Measurements from ENCODE around the gene NUDT15.
"Not testable (repeated sequence)": the region's sequence is repeated elsewhere in the genome, so short reads cannot be mapped to it uniquely, and the experiment has no call there.

NUDT15 gene

DNA sequence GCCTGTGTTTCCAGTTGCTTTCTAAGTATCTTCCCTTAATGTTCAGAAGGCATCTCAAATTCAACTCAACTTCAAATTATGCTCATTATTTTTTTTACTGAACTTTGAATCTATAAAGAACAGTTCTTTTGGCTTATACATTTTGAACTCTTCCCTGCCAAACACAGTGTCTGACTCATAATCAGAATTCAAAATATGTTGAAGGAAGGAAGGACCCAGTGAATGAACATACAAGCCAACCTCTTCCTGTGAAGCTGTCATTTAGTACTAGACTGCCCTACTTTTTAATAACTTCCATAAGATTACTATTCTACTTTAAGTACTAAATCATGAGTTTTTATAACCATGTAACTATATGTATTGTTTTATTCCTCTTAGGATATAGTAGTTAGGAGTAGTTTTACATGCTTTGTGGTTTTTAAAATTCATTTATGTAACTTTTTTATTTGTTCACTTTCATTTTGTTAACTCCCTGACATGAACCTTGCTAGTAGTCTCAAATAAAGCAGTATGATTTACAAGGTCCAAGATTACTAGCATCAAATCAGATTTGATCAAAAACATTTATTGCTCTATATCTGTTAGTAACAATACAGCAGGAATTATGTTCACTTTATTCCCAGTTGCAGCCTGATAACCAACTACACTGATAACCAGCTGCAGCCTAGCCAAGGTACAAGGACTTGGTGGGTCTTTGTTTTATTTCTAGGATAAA, 6.4 kb downstream of the NUDT15 start:
- DNase-seq (ENCODE audit: low read depth in 2 of 2) = no peak

GRCh38 chr13:48050550-48050949, 13.0 kb downstream of the NUDT15 start:
- DNase-seq (ENCODE audit: low read depth in 2 of 2) = no peak

DNA sequence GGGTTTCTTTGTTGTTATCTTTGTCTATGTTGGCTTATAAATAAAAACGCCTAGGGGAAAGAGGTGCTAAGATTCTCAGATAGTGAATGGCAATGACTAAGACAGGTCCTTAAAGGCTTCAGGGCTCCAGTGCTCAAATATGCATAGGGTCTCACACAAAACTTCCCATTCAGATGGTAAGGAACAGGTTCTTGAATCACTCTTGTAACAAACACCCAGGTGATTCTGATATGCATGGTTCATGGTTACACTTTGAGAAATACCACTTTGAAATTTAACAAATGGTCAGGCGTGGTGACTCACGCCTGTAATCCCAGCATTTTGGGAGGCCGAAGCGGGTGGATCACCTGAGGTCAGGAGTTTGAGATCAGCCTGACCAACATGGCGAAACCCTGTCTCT, 17.1 kb downstream of the NUDT15 start:
- DNase-seq (ENCODE audit: low read depth in 2 of 2) = no peak

DNA sequence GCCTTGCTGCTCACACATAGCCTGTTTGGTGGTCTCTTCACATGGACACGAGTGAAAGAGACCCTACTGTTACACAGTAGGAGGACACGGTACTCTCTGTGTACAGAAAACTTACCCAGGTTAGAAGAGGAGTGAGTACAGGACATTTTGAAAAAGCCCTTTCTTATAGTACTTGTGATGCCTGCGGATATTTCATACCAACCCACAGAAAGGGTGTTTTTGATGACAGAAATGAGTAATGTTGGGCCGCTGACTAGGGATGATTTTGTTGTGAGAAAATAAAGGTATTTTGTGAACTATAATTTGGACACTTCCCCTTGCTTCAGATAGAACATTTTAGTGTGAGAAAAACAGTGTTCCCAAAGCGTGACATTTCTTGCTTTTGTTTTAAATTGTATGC, 18.2 kb downstream of the NUDT15 start:
- DNase-seq (ENCODE audit: low read depth in 2 of 2) = no peak

- not testable (repeated sequence) for DNase-seq (ENCODE audit: low read depth in 2 of 2)
These were observed 21.0 kb downstream of the NUDT15 start for GRCh38 chr13:48058536-48058935.

- not testable (repeated sequence) for DNase-seq (ENCODE audit: low read depth in 2 of 2)
These were observed 22.4 kb downstream of the NUDT15 start for GRCh38 chr13:48059951-48060350.

DNA sequence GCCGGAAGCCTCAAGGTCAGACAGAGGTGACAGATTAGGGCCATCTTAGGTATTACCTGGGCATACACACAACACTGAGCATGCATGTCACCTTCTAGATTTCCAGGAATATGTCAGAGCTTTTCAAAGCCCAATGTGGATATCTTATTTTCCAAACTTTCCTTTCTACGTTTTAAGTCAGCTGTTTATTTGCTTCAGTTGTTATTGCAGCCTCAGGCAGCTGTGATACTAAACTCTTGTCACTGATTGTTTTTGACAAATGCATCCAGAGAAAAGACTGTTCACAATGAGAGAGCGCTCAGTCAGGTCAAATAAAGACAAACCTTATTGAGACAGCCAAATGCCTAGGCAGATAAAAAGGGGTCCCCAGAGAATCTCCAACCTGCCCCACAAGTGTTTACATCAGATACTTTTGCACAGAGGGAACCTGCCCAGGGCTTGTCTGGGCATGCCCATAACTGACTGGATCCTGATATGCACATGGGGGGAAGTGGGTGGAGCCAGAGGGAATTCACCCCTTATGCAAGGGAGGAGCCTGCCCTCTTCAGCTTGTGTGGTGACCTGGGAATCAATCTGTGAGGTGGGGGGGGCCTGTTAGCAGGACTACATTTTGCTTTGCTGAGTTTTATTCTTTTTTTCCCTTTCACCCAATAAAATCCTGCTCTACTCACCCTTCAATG, 28.9 kb downstream of the NUDT15 start:
- no peak for DNase-seq (ENCODE audit: low read depth in 2 of 2)

DNA sequence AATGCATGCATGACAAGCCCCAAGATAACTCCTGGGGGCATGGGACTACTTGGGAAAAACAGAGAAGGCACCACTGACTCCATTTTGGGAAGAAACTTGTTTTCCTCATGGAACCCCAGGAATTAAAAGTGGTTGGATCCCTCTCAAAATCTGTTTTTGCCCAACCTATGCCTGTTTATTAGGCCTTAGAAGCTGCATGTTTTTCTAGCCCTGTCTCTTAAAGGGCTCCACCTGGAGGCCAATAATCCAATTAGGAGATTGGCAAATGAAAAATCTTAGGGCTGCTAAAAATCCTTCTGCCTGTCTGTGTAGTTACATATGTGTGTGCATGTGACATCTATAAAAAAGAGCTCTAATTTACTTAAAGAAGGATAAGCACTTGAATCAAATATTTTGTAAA, 30.5 kb downstream of the NUDT15 start:
- no peak for DNase-seq (ENCODE audit: low read depth in 2 of 2)

DNA sequence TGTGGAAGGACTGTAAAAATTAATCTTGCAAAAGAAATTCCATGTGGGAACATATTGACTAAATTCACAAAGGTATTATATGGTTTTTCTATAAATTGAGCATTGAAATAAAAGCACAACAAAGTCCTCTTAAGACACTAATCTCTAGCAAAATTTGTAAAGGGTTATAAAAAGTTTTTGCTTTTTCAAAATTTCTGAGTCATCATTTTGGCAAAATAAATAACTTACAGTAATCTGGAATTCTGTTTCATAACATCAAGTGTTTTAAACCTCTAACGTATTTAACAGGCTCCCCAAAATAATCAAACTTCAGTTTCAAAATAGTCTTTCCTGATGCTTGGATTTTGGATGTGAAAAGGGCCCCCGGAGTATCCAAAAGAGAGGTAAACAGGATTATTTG, 31.4 kb downstream of the NUDT15 start:
- no peak for DNase-seq (ENCODE audit: low read depth in 2 of 2)

- no peak for DNase-seq (ENCODE audit: low read depth in 2 of 2)
These were observed 32.0 kb downstream of the NUDT15 start for GRCh38 chr13:48069573-48069972.

GRCh38 chr13:48070942-48071341, 33.4 kb downstream of the NUDT15 start:
- no peak for DNase-seq (ENCODE audit: low read depth in 2 of 2)

- no peak for DNase-seq (ENCODE audit: low read depth in 2 of 2)
These were observed 34.8 kb downstream of the NUDT15 start for GRCh38 chr13:48072304-48072703.

DNA sequence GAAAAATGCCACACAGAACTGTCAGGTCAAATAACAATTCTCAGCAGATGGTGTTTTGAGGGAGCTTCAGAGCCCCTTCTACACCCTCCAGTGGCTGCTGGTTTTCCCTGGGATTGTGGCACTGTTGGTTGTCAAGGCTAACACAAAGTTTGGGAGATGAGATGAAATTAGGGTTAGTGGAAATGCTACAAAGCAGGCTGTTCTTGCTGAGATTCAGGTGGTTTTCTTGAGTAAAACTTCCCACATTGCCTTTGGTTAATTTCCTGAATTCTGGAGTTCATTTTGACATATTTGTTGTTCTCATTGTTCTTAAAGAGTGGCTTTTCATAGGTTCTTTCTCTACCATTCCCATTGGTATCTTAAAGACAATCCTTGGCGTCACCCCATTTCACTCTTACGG, 35.3 kb downstream of the NUDT15 start:
- no peak for DNase-seq (ENCODE audit: low read depth in 2 of 2)

GRCh38 chr13:48074006-48074405, 36.5 kb downstream of the NUDT15 start:
- DNase-seq (ENCODE audit: low read depth in 2 of 2) = no peak

GRCh38 chr13:48078251-48078656, 40.7 kb downstream of the NUDT15 start:
- DNase-seq (ENCODE audit: low read depth in 2 of 2) = no peak

GRCh38 chr13:48081739-48082138, 44.2 kb downstream of the NUDT15 start:
- no peak for DNase-seq (ENCODE audit: low read depth in 2 of 2)

DNA sequence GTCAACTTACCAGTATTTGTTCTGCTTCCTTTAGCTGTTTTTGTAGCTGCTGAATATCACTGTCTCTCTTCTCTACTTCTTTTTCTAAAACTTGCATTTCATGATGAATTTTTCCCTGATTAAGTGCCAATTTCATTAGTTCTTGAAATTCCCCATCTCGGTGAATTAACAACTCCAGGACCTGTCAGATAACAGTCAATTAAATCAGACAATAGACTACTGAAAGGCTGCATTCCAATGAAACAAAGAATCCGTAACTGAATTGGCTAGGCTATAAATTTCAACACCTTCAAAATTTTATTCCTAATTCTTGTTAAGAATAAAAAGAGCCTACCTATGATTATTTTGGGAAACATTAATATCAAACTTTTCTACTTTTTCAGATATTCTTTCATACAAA, 48.7 kb downstream of the NUDT15 start:
- no peak for DNase-seq (ENCODE audit: low read depth in 2 of 2)

- DNase-seq (ENCODE audit: low read depth in 2 of 2) = no peak
These were observed 56.1 kb downstream of the NUDT15 start for GRCh38 chr13:48093588-48093987.

DNA sequence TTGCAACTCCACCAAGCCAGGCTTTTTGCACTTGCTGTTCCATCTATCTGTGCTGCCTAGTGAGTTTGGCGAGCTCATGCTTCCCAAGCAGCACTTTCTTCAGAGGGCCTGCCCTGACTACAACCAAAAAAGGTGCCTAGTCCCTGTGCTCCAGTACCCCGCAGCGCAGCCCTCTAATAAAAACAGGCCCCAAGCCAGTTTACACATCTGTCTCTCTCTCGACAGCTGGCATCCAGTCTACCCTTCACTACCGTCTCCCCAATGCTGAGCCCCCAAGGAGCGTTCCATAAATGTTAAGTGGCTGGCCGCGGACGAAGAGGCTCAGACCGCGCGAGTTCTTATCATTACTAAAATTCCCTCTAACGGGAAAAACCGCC, 56.9 kb downstream of the NUDT15 start:
- DNase-seq (ENCODE audit: low read depth in 2 of 2) = no peak

GRCh38 chr13:48094781-48095502, 57.4 kb downstream of the NUDT15 start, which contains the start of gene MED4:
MED4 (minus strand) TSS chr13:48095104; CDS start chr13:48095078, 26 bp downstream.
- DNase-seq (ENCODE audit: low read depth in 2 of 2) = peak; percentile 96 to 97

DNA sequence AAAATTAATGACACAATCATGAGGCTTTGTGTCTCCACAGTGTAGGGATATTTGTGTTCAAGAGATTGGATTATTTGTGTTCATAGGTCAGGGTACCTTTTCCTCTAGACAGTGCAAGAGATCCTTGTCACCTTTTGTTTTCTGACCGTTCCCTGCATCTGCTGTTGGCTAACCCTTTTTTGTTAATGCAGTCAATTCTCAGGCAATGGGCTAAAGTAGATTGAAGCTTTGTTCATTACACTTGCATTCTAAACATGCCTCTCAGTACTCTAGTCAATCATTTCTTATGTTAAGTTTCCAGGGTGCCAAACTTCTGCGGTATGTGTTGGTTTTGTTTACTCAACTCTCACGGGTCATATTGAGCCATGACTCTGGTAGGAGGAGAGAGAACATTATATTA, 59.1 kb downstream of the NUDT15 start:
- DNase-seq (ENCODE audit: low read depth in 2 of 2) = no peak
